Measurements from ENCODE around the gene CSPG4. TPM values are rescaled to one million over a fixed set of nuclear protein-coding genes. Genes with fewer than 3 reads are reported as not detected.
A peak's percentile ranks its signal among the peaks of the same experiment; 100 is the strongest.

CSPG4 gene
- total and polyA plus RNA-seq, 2 of the 13 experiments (the other 11 are each of a cell fraction or from before 2014, with no cell fraction given), result 0.01 to 0.04 TPM

- TF ChIP-seq AFF4 (CRISPR knock-in tag; IDR thresholded peaks at IDR 0.05) (no peak), MED13 (CRISPR knock-in tag; IDR thresholded peaks at IDR 0.05) (no peak), MEF2D (CRISPR knock-in tag; IDR thresholded peaks at IDR 0.05) (no peak), ZNF639 (CRISPR knock-in tag; conservative IDR thresholded peaks at IDR 0.05) (no peak), PAXIP1 (CRISPR knock-in tag; conservative IDR thresholded peaks at IDR 0.05) (no peak), ZNF619 (CRISPR knock-in tag; IDR thresholded peaks at IDR 0.05) (no peak), ZKSCAN5 (CRISPR knock-in tag; IDR thresholded peaks at IDR 0.05) (no peak), ZNF256 (CRISPR knock-in tag; conservative IDR thresholded peaks at IDR 0.05) (no peak), ZNF570 (CRISPR knock-in tag; IDR thresholded peaks at IDR 0.05; ENCODE audit: borderline replicate concordance) (no peak), REL (CRISPR knock-in tag; conservative IDR thresholded peaks at IDR 0.05) (no peak), ZNF768 (CRISPR knock-in tag; IDR thresholded peaks at IDR 0.05) (no peak), ZNF609 (CRISPR knock-in tag; IDR thresholded peaks at IDR 0.05; ENCODE audit: borderline replicate concordance) (no peak), ZNF772 (CRISPR knock-in tag; IDR thresholded peaks at IDR 0.05) (0 out of 2 replicates have a peak, but pooled peaks have one; percentile 4)
Measured at GRCh38 chr15:75640483-75641178, 72.0 kb downstream of the CSPG4 start (continued).

All from HepG2 (cell line).